HepG2 (cell line): ENCODE measurements around the gene GABARAPL2. TPM values are rescaled to one million over a fixed set of nuclear protein-coding genes. Genes with fewer than 3 reads are reported as not detected.

Source experiments
- CEBPG ChIP-seq: IDR thresholded peaks from 2 replicates; pipeline ENCODE4 v1.6.1; 2016
- ETV5 ChIP-seq: IDR thresholded peaks from 2 replicates; pipeline ENCODE4 v1.6.1; 2018; ENCODE audit warnings: missing biosample characterization, missing genetic modification reagents, inconsistent platforms, borderline replicate concordance
- HMGXB3 ChIP-seq: sonication (generic); formaldehyde crosslinking; IDR thresholded peaks from 2 replicates; pipeline ENCODE4 v1.4.0; 2020; ENCODE audit warnings: missing genetic modification reagents, borderline replicate concordance
- HOXA9 ChIP-seq: sonication (generic); formaldehyde crosslinking; IDR thresholded peaks from 2 replicates; pipeline ENCODE4 v1.8.1; 2022; ENCODE audit warnings: missing genetic modification reagents, mild to moderate bottlenecking, moderate library complexity, borderline replicate concordance
- JARID2 ChIP-seq: sonication (generic); formaldehyde crosslinking; IDR thresholded peaks from 2 replicates; pipeline ENCODE4 v1.8.1; 2023; ENCODE audit warnings: missing genetic modification reagents, inconsistent platforms; ENCODE audit not compliant: insufficient replicate concordance
- MXD3 ChIP-seq: IDR thresholded peaks from 2 replicates; pipeline ENCODE4 v1.6.1; 2016; ENCODE audit warnings: mild to moderate bottlenecking, missing biosample characterization, missing genetic modification reagents
- NR2C2 ChIP-seq: sonication (generic); formaldehyde crosslinking; IDR thresholded peaks from 2 replicates; pipeline ENCODE4 v1.4.0; 2020; ENCODE audit warnings: missing genetic modification reagents, mild to moderate bottlenecking, moderate library complexity, borderline replicate concordance
- PITX1 ChIP-seq: sonication (generic); formaldehyde crosslinking; IDR thresholded peaks from 2 replicates; pipeline ENCODE4 v1.5.1; 2020; ENCODE audit warnings: mild to moderate bottlenecking, missing genetic modification reagents
- POLR2A ChIP-seq, 2 experiments: IDR thresholded peaks; 2 replicates each; pipeline ENCODE4 v1.6.1; 2011; ENCODE audit warnings: low read depth in 2 of 2, low read length in 2 of 2, mild to moderate bottlenecking in 1 of 2, moderate library complexity in 1 of 2; ENCODE audit not compliant: insufficient read depth in 1 of 2
- RFXAP ChIP-seq: sonication (generic); formaldehyde crosslinking; IDR thresholded peaks from 2 replicates; pipeline ENCODE4 v1.4.0; 2020; ENCODE audit warnings: missing genetic modification reagents, borderline replicate concordance
- SP1 ChIP-seq, 2 experiments: fragments of 450-650 bp in 1 of 2; sonication (generic) in 1 of 2; formaldehyde crosslinking in 1 of 2; IDR thresholded peaks; 2 replicates each; pipeline versions ENCODE4 v1.4.0 to v1.6.1; 2016 to 2020; ENCODE audit warnings: missing genetic modification reagents in 1 of 2
- ZFY ChIP-seq: sonication (generic); formaldehyde crosslinking; IDR thresholded peaks from 2 replicates; pipeline ENCODE4 v1.4.0; 2020; ENCODE audit warnings: missing genetic modification reagents
- ZNF354B ChIP-seq: sonication (generic); formaldehyde crosslinking; IDR thresholded peaks from 2 replicates; pipeline ENCODE4 v1.8.0; 2022; ENCODE audit warnings: mild to moderate bottlenecking, missing genetic modification reagents
- ZNF605 ChIP-seq: sonication (generic); formaldehyde crosslinking; IDR thresholded peaks from 2 replicates; pipeline ENCODE4 v1.8.0; 2022; ENCODE audit warnings: mild to moderate bottlenecking, missing genetic modification reagents
- ZNF790 ChIP-seq: sonication (generic); formaldehyde crosslinking; IDR thresholded peaks from 2 replicates; pipeline ENCODE4 v1.8.0; 2022; ENCODE audit warnings: missing genetic modification reagents, mild to moderate bottlenecking, borderline replicate concordance
- ZNF83 ChIP-seq: sonication (generic); formaldehyde crosslinking; IDR thresholded peaks from 2 replicates; pipeline ENCODE4 v1.4.0; 2020; ENCODE audit warnings: missing genetic modification reagents, mild to moderate bottlenecking, borderline replicate concordance
- polyA plus RNA-seq, 8 experiments: library from polyadenylated mRNA; depleted of rRNA in 3 of 8; stranded (reverse) in 7 of 8; unstranded in 1 of 8; fragments of >200 nt; fragmentation: Illumina TruSeq in 4 of 8; extraction: Trizol in 4 of 8; gene quantifications; 2 replicates each; pipeline versions ENCODE4 v1.2.1 to v1.2.3, GENCODE V29; 2011 to 2016; ENCODE audit warnings: low read depth in 4 of 8, missing spikeins in 1 of 8, mixed read lengths in 1 of 8; ENCODE audit not compliant: insufficient read depth in 1 of 8
- total RNA-seq, 5 experiments: library from RNA; depleted of rRNA; stranded (reverse); fragments of >200 nt; fragmentation: Illumina TruSeq; extraction: Trizol; gene quantifications; 2 replicates each; pipeline ENCODE4 v1.2.3, GENCODE V29; 2016; ENCODE audit warnings: low read depth in 1 of 5
- TF ChIP-seq, protein P1 (sequence below): sonication (generic); formaldehyde crosslinking; conservative IDR thresholded peaks from 2 replicates; pipeline ENCODE4 v1.4.0; 2020; ENCODE audit warnings: missing genetic modification reagents
- TF ChIP-seq, protein P2 (sequence below): IDR thresholded peaks from 2 replicates; pipeline ENCODE4 v1.6.1; 2016; ENCODE audit warnings: missing genetic modification reagents, missing compliant biosample characterization
- TF ChIP-seq, protein P3 (sequence below): IDR thresholded peaks from 2 replicates; pipeline ENCODE4 v1.6.1; 2016; ENCODE audit warnings: missing compliant biosample characterization, missing genetic modification reagents, borderline replicate concordance
- TF ChIP-seq, protein P4 (sequence below): sonication (generic); formaldehyde crosslinking; IDR thresholded peaks from 2 replicates; pipeline ENCODE4 v1.4.0; 2020; ENCODE audit warnings: mild to moderate bottlenecking, missing genetic modification reagents

GABARAPL2 gene
- total and polyA plus RNA-seq, 2 of the 13 experiments (the other 11 are each of a cell fraction or from before 2014, with no cell fraction given) = 76.4 to 83.0 TPM

DNA sequence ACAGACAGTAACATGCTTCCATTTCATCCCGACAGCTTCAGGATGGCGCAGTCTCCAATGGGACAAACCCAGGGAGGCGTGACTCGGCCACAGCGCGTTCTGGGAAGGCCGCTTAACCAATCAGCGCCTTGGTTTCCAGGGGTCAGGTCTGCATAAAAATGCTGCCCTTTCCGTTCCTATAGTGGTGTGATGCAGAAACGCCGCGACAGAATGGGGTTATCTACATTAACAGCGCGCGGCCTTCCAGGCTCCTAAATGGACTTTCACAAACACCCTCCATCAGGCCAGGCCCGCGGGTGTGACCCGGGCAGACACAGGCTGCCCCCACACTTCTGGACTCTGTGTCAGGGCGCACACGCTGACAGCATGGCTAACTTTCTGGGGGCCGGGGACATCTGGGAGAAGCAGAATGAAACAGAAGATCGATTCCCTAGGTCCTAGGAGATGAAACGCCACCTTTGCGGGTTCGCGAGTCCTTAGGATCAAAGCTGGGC lies 10.9 kb upstream of the GABARAPL2 start (continued):
- peak; percentile 83 for TF ChIP-seq NR2C2 (CRISPR knock-in tag)
- TF ChIP-seq HMGXB3 (CRISPR knock-in tag) = 0 out of 2 replicates have a peak, but pooled peaks have one; percentile 42
- TF ChIP-seq ZFY (CRISPR knock-in tag) = peak; percentile 17; the same call in 1 of the 2 replicates
- TF ChIP-seq JARID2 (CRISPR knock-in tag) = no peak
- TF ChIP-seq MXD3 = 0 out of 2 replicates have a peak, but pooled peaks have one; percentile 4
- 0 out of 2 replicates have a peak, but pooled peaks have one; percentile 15 for TF ChIP-seq RFXAP (CRISPR knock-in tag)
- TF ChIP-seq CEBPG (CRISPR knock-in tag) = peak; percentile 32
- TF ChIP-seq, protein P1, sequence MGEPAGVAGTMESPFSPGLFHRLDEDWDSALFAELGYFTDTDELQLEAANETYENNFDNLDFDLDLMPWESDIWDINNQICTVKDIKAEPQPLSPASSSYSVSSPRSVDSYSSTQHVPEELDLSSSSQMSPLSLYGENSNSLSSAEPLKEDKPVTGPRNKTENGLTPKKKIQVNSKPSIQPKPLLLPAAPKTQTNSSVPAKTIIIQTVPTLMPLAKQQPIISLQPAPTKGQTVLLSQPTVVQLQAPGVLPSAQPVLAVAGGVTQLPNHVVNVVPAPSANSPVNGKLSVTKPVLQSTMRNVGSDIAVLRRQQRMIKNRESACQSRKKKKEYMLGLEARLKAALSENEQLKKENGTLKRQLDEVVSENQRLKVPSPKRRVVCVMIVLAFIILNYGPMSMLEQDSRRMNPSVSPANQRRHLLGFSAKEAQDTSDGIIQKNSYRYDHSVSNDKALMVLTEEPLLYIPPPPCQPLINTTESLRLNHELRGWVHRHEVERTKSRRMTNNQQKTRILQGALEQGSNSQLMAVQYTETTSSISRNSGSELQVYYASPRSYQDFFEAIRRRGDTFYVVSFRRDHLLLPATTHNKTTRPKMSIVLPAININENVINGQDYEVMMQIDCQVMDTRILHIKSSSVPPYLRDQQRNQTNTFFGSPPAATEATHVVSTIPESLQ (CRISPR knock-in tag) = no peak
- TF ChIP-seq ZNF83 (CRISPR knock-in tag) = 0 out of 2 replicates have a peak, but pooled peaks have one; percentile 9
- TF ChIP-seq, protein P2, sequence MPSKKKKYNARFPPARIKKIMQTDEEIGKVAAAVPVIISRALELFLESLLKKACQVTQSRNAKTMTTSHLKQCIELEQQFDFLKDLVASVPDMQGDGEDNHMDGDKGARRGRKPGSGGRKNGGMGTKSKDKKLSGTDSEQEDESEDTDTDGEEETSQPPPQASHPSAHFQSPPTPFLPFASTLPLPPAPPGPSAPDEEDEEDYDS = peak; percentile 86
- TF ChIP-seq ZNF790 (CRISPR knock-in tag) = peak; percentile 49; the same call in 1 of the 2 replicates
- TF ChIP-seq, protein P3, sequence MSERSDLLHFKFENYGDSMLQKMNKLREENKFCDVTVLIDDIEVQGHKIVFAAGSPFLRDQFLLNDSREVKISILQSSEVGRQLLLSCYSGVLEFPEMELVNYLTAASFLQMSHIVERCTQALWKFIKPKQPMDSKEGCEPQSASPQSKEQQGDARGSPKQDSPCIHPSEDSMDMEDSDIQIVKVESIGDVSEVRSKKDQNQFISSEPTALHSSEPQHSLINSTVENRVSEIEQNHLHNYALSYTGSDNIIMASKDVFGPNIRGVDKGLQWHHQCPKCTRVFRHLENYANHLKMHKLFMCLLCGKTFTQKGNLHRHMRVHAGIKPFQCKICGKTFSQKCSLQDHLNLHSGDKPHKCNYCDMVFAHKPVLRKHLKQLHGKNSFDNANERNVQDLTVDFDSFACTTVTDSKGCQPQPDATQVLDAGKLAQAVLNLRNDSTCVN (CRISPR knock-in tag) = 0 out of 2 replicates have a peak, but pooled peaks have one; percentile 12
- TF ChIP-seq ETV5 (CRISPR knock-in tag) = peak; percentile 18; the same call in 1 of the 2 replicates
- TF ChIP-seq HOXA9 (CRISPR knock-in tag) = no peak
- peak; percentile 84; the same call in 1 of the 2 replicates for TF ChIP-seq ZNF605
- TF ChIP-seq ZNF354B (CRISPR knock-in tag) = 0 out of 2 replicates have a peak, but pooled peaks have one; percentile 10
- no peak for TF ChIP-seq SP1 (IDR thresholded peaks at IDR 0.05)
- TF ChIP-seq SP1 (CRISPR knock-in tag; IDR thresholded peaks at IDR 0.05) = peak; percentile 35; the same call in 1 of the 2 replicates
- peak in 1 of 2 experiments; percentile 59; a peak in 1 of 4 replicates for TF ChIP-seq POLR2A (IDR thresholded peaks at IDR 0.05; ENCODE audit: insufficient read depth in 1 of 2, low read depth in 2 of 2, low read length in 2 of 2)
- peak; percentile 13; the same call in 1 of the 2 replicates for TF ChIP-seq PITX1 (CRISPR knock-in tag)
- TF ChIP-seq, protein P4, sequence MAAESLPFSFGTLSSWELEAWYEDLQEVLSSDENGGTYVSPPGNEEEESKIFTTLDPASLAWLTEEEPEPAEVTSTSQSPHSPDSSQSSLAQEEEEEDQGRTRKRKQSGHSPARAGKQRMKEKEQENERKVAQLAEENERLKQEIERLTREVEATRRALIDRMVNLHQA = 0 out of 2 replicates have a peak, but pooled peaks have one; percentile 15
